Measurements from ENCODE around the gene INHBB. TPM values are rescaled to one million over a fixed set of nuclear protein-coding genes. Genes with fewer than 3 reads are reported as not detected.

The INHBB gene
- polyA plus RNA-seq, 3 donors, result 0.08 TPM; not detected in 2

GRCh38 chr2:120368086-120368485 is 22.1 kb downstream of the INHBB start:
- intact Hi-C loops (cut with micrococcal nuclease), result no loop called here
- H3K9me3 ChIP-seq (replicated peaks in 1 of 2; ENCODE audit: control insufficient read depth in 1 of 2, insufficient read depth in 1 of 2, low read length in 2 of 2), result no peaks in the 10 kb centered on the region
- DNase-seq, result no peak
- H3K27ac ChIP-seq (ENCODE audit: low read depth in 1 of 2, low read length in 2 of 2), result no peak overlapping the region
- Mint-ChIP-seq H3K4me3 (no peak overlapping the region), H3K9me3 (no peaks in the 10 kb centered on the region), H3K27me3 (ENCODE audit: low read depth in 3 of 3) (peaks cover under 1 to 10% (median 3%) of the 10 kb centered on the region in 3 donors), H3K4me1 (no peaks in the 10 kb centered on the region), H3K36me3 (no peaks in the 10 kb centered on the region), H3K27ac (no peak overlapping the region)
- H3K9ac ChIP-seq (ENCODE audit: insufficient read depth, low read length, poor library complexity, severe bottlenecking), result no peak overlapping the region
- no peak for TF ChIP-seq CTCF (IDR thresholded peaks at IDR 0.05)
- H4K20me1 ChIP-seq (ENCODE audit: insufficient read depth, low read length), result no peaks in the 10 kb centered on the region
- WGBS (ENCODE audit: insufficient coverage), result 91% methylated on average over 2 of the region's 3 CpGs
- no peaks in the 10 kb centered on the region for H3K4me1 ChIP-seq (ENCODE audit: control insufficient read depth in 1 of 2, insufficient read depth in 2 of 2, low read length in 2 of 2)
- H3K4me3 ChIP-seq (replicated peaks in 1 of 3; ENCODE audit: low read depth in 2 of 3, low read length in 3 of 3), result no peak overlapping the region
- H3K27me3 ChIP-seq (ENCODE audit: control insufficient read depth in 2 of 2, insufficient read depth in 2 of 2, low read length in 2 of 2), result no peaks in the 10 kb centered on the region
- no peak overlapping the region for H3K4me2 ChIP-seq (replicated peaks; ENCODE audit: extremely low read depth, low read length, poor library complexity, severe bottlenecking)
- no peaks in the 10 kb centered on the region for H3K36me3 ChIP-seq (replicated peaks in 1 of 2; ENCODE audit: control insufficient read depth in 1 of 2, insufficient read depth in 2 of 2, low read length in 2 of 2)
- no peaks in the 10 kb centered on the region for H3K79me2 ChIP-seq (ENCODE audit: insufficient read depth, low read length)
- no peak overlapping the region for H2AFZ ChIP-seq (ENCODE audit: insufficient read depth, low read depth, low read length, poor library complexity, severe bottlenecking)

GRCh38 chr2:120369250-120369649 is 23.3 kb downstream of the INHBB start:
- no peak overlapping the region for H3K4me3 Mint-ChIP-seq
- Histone ChIP-seq H3K4me1 (ENCODE audit: control insufficient read depth in 1 of 2, insufficient read depth in 2 of 2, low read length in 2 of 2) (no peaks in the 10 kb centered on the region), H3K4me2 (replicated peaks; ENCODE audit: extremely low read depth, low read length, poor library complexity, severe bottlenecking) (no peak overlapping the region), H3K4me3 (replicated peaks in 1 of 3; ENCODE audit: low read depth in 2 of 3, low read length in 3 of 3) (no peak overlapping the region), H3K36me3 (replicated peaks in 1 of 2; ENCODE audit: control insufficient read depth in 1 of 2, insufficient read depth in 2 of 2, low read length in 2 of 2) (no peaks in the 10 kb centered on the region), H2AFZ (ENCODE audit: insufficient read depth, low read depth, low read length, poor library complexity, severe bottlenecking) (no peak overlapping the region), H4K20me1 (ENCODE audit: insufficient read depth, low read length) (no peaks in the 10 kb centered on the region), H3K9ac (ENCODE audit: insufficient read depth, low read length, poor library complexity, severe bottlenecking) (no peak overlapping the region), H3K27ac (ENCODE audit: low read depth in 1 of 2, low read length in 2 of 2) (no peak overlapping the region), H3K27me3 (ENCODE audit: control insufficient read depth in 2 of 2, insufficient read depth in 2 of 2, low read length in 2 of 2) (no peaks in the 10 kb centered on the region), H3K9me3 (replicated peaks in 1 of 2; ENCODE audit: control insufficient read depth in 1 of 2, insufficient read depth in 1 of 2, low read length in 2 of 2) (no peaks in the 10 kb centered on the region), H3K79me2 (ENCODE audit: insufficient read depth, low read length) (no peaks in the 10 kb centered on the region)
- no peak overlapping the region for H3K27ac Mint-ChIP-seq
- DNase-seq, result no peak
- H3K36me3 Mint-ChIP-seq, result no peaks in the 10 kb centered on the region
- no CpG with 5 or more reads among the region's 4 CpGs for WGBS (ENCODE audit: insufficient coverage)
- TF ChIP-seq CTCF (IDR thresholded peaks at IDR 0.05), result no peak
- H3K9me3 Mint-ChIP-seq, result no peaks in the 10 kb centered on the region
- H3K27me3 Mint-ChIP-seq (ENCODE audit: low read depth in 3 of 3), result peaks cover 0 to 8% (median 3%) of the 10 kb centered on the region in 3 donors
- intact Hi-C loops (cut with micrococcal nuclease), result no loop called here
- H3K4me1 Mint-ChIP-seq, result no peaks in the 10 kb centered on the region

All from CD14-positive monocyte (primary cell).